ENCODE results near the gene TEDC2.
"Not testable (repeated sequence)": the region's sequence is repeated elsewhere in the genome, so short reads cannot be mapped to it uniquely, and the experiment has no call there.

The TEDC2 gene

DNA sequence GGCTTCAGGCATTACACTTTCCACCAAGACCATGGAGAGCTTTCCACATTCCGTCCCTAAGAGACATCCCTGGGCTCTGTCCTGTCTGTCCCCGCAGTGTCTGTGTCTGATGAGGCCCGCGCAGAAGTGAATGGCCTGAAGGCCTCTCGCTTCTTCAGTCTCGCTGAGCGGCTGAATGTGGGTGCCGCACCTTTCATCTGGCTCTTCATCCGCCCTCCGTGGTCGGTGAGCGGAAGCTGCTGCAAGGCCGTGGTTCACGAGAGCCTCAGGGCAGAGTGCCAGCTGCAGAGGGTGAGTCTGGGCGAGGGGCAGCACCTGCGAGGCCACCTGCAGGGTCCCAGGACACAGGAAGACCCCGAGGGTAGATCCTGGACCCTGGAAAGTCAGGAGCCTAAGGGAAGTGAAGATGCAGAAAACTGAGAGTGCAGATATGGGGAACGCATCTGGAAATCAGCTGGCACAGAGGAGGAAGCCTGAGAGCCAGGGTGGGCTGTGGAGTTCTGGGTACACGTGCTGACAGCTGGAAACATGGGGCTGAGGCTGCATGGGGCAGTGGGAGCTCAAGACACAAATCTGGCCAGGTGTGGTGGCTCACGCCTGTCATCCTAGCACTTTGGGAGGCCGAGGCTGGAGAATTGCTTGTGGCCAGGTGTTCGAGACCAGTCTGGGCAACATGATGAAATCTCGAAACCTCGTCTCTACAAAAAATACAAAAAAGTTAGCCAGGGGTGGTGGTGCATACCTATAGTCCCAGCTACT lies 22.7 kb upstream of the TEDC2 start:
- no peak for TF ChIP-seq CTCF (IDR thresholded peaks at IDR 0.05; ENCODE audit: low read depth, low read length, missing control alignments)
- DNase-seq (ENCODE audit: extremely low read depth, low read depth) = no peak
- no peak overlapping the region for H3K4me3 ChIP-seq (replicated peaks; ENCODE audit: low read depth, low read length)

GRCh38 chr16:2438121-2438520 lies 21.8 kb upstream of the TEDC2 start:
- TF ChIP-seq CTCF (IDR thresholded peaks at IDR 0.05; ENCODE audit: low read depth, low read length, missing control alignments) = no peak
- H3K4me3 ChIP-seq (replicated peaks; ENCODE audit: low read depth, low read length) = no peak overlapping the region
- DNase-seq (ENCODE audit: extremely low read depth, low read depth) = no peak

DNA sequence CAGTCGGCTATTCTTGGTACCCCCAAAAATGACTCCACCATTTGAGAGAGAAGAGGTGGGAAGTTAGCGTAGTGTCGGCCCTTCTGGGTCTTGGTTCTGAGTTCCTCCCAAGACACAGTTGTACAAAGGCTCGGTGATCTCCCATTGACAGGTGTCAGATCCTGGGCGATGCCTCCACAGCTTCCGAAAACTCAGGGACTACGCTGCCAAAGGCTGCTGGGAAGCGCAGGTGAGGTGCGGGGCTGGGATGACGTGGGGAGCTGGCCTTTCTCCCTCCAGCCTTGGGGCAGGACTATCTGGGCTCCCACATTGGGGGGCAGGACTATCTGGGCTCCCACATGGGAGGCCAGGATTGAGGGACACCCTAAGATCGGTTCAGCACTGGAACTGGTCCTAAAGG lies 20.3 kb upstream of the TEDC2 start:
- H3K4me3 ChIP-seq (replicated peaks; ENCODE audit: low read depth, low read length) = no peak overlapping the region
- no peak for TF ChIP-seq CTCF (IDR thresholded peaks at IDR 0.05; ENCODE audit: low read depth, low read length, missing control alignments)
- DNase-seq (ENCODE audit: extremely low read depth, low read depth) = no peak

DNA sequence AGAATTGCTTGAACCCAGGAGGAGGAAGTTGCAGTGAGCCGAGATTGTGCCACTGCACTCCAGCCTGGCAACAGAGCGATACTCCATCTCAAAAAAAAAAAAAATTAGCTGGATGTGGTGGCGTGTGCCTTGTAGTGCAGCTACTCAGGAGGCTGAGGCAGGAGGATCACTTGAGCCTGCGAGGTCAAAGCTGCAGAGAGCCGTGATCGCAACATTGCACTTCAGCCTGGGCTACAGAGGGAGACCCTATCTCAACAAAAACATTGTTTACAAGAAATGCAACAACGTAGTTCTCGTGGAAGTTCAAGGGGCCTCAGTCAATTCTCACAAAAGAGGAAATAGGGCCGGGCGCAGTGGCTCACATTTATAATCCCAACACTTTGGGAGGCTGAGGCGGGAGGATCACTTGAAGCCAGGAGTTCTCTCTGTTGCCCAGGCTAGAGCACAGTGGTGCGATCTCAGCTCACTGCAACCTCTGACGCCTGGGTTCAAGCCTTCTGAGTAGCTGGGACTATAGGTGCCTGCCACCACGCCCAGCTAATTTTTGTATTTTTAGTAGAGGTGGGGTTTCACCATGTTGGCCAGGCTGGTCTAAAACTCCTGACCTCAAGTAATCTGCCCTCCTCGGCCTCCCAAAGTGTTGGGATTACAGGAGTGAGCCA lies 18.6 kb upstream of the TEDC2 start:
- not testable (repeated sequence) for H3K4me3 ChIP-seq (replicated peaks; ENCODE audit: low read depth, low read length); DNase-seq (ENCODE audit: extremely low read depth, low read depth)

GRCh38 chr16:2443555-2443954 lies 16.4 kb upstream of the TEDC2 start:
- no peak for DNase-seq (ENCODE audit: extremely low read depth, low read depth)
- TF ChIP-seq CTCF (IDR thresholded peaks at IDR 0.05; ENCODE audit: low read depth, low read length, missing control alignments) = no peak
- H3K4me3 ChIP-seq (replicated peaks; ENCODE audit: low read depth, low read length) = no peak overlapping the region

- no peak for DNase-seq (ENCODE audit: extremely low read depth, low read depth)
- no peak for TF ChIP-seq CTCF (IDR thresholded peaks at IDR 0.05; ENCODE audit: low read depth, low read length, missing control alignments)
- H3K4me3 ChIP-seq (replicated peaks; ENCODE audit: low read depth, low read length) = no peak overlapping the region
Measured at GRCh38 chr16:2447920-2448583, 11.9 kb upstream of the TEDC2 start.

DNA sequence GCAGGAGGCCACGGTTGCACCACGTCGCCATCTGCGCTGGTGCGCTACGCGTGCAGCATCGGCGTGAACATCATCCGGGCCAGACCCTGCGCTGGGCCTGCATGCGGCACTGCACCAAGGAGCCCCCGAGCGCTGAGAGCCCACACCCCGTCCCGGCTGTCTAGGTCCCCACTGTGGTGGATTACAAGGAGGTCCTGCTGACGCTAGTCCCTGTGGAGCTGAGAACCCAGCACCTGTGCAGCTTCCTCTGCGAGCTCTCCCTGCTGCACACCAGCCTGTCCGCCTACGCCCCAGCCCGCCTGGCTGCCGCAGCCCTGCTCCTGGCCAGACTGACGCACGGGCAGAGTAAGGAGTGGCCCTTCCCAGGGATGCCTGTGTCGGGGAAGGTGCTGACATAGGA lies 10.8 kb upstream of the TEDC2 start:
- TF ChIP-seq CTCF (IDR thresholded peaks at IDR 0.05; ENCODE audit: low read depth, low read length, missing control alignments) = no peak
- no peak overlapping the region for H3K4me3 ChIP-seq (replicated peaks; ENCODE audit: low read depth, low read length)
- no peak for DNase-seq (ENCODE audit: extremely low read depth, low read depth)
